HG03571 (cell line): ENCODE results near the gene TERC.

ENCODE experiments used
- ATAC-seq: cut with Tn5 transposase; IDR thresholded peaks from one replicate; pipeline ENCODE4 v1.9.1; 2021; ENCODE audit not compliant: unreplicated experiment

TERC gene

DNA sequence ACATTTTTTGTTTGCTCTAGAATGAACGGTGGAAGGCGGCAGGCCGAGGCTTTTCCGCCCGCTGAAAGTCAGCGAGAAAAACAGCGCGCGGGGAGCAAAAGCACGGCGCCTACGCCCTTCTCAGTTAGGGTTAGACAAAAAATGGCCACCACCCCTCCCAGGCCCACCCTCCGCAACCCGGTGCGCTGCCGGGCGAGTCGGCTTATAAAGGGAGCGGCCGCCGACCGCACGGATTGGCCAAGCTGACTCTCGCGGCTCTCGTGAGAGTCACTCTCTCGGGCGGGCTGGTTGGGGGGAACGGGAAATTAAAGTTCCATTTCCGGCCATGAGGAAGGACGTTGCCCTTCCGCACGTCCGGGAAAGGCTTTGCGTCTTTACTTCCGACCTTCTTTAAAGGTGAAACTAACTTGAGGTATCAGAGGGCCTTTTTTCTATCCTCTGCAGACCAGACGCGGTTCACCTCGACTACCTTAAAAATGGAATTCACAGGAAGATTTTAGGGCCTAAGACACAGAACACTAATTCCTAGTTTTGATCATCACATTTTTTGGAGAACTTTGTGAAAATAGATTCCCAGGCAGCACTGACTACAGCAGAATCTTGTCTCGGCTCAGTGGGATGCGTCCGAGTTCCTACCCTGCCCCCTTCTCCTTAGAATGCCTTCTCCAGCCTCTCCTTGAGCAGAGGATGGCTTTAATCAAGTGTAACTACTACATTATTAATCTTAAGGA is at the start of gene TERC:
TERC (minus strand) TSS at position 179 of the 731 bp plus-strand sequence.
- ATAC-seq, result peak; percentile 80

DNA sequence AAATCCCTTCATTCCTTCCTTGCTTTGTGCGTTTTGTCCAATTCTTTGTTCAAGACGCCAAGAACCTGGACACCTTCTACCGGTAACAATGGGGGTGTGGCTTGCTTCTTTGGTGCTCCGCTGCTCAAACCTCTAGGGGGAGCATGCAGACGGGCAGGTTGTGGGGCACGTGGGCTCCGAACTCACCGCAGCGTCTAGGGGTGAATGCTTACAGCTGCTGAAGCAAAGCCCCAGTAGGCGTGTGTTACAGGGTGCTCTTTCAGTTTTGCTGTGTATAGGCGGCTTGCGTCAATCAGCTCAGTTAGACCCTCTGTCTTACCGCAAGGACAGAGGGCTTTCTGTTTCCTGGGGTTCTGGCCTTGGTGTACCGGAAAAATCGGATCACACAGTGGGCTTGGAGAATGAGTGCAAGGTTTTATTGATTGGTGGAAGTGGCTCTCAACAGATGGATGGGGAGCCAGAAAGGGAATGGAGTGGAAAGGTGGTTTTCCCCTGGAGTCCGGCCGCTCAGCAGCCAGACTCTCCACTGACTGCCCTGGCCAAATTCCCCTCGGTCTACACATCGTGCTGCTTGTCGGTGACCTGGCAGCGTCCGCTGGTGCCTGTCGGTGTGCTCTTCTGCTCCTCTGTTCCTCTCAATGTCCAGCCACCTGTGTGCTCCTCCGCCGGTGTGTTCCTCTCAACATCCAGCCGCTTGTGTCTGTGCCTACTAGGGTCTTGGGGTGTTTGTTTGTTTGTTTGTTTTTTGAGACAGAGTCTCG is 49.1 kb upstream of the TERC start:
- peak; percentile 72 for ATAC-seq

GRCh38 chr3:169813278-169813677 is 48.4 kb upstream of the TERC start:
- ATAC-seq, result no peak

- ATAC-seq, result peak; percentile 60
Measured at GRCh38 chr3:169812332-169813235, 47.7 kb upstream of the TERC start, which contains the start of the genes LRRC34 and LRRIQ4. Gene LRRC34 (minus strand): TSS chr3:169812904. CDS start chr3:169812548, 356 bp downstream. Gene LRRIQ4 (plus strand): TSS chr3:169812870. CDS start chr3:169821922, 9,052 bp downstream.

- peak; percentile 3 for ATAC-seq
Measured at GRCh38 chr3:169811631-169812331, 46.9 kb upstream of the TERC start.

DNA sequence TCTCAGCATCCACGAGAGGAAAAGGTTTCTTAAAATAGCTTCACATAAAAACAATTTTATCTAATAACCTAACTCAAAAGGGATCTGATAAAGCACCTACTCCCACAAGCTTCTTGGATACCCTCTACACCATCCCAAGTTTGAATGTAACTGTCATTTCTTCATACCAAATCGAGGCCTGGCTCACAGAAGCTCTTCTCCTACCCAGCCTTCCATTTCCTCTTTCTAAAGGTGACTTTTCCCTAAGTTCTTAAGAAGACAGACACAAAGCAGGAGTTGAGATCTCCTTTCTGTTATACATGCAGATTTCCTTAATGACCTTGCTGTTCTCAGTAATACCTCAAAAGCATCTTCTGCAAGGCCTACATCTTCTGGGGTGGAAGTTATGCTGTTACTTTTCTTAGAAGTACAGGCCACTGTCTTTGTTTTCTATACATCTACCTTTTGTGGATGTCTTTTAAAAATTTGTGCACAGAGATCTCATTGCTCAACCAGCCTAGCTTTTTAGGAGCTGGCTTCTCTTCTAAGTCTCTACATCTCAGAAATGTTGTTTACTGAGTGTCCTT is 44.5 kb upstream of the TERC start:
- no peak for ATAC-seq

GRCh38 chr3:169804681-169805080 is 39.8 kb upstream of the TERC start:
- no peak for ATAC-seq

DNA sequence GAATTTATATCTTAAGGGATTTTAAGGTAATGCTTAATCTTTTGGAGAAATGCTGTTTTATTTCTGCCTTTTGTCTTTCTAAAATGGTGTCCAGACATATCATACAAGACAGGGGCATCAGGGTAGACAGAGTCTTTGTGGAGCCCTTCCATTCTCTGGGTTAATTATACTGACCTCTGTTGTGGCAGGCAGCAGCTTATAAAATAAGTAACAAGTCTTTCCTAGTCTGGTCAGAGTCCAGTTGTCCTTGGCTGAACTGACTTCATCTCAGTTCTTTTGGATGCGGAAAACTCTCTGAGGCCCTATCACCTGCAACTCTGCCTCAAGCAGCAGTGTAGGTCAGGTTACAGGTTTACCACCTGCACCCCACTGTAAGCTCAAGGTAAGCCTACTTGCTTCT is 27.5 kb upstream of the TERC start:
- ATAC-seq, result no peak

GRCh38 chr3:169790687-169791429 is 26.0 kb upstream of the TERC start:
- ATAC-seq, result no peak

DNA sequence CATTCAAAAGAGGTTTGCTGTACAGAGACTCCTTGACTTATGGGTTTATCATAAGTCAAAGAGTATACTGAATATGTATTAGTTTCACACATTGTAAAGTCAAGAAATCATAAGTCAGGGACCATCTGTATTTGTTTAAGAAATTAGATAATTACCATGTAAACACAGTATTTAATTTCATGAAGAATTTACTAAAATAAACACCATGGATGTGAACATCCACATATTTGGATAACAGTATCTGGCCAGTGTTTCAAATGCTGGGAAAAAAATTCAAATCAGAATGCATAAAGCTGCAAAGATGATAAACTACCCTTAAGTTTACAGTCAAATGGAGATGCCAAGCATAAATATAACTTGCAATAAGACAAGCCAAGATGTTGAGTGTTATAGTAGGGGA is 25.4 kb upstream of the TERC start:
- ATAC-seq, result no peak

DNA sequence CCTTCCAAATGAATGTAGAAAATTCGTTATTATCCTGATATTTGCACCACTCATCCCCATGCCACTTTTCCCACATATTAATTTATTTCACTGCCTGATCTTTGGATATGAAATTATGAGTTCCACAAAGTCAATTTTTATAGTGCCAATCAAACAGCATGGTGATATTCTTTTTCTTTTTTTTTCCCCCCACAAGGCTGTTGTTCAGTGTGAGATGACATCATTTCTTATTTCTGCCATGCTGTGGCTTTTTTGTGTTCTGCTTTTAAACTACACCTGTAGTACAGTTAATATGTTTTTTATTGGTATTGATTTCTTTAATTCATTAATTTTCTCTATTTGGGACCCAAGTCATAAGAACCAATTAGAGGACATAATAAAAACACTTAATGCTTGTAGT is 22.9 kb upstream of the TERC start:
- no peak for ATAC-seq

DNA sequence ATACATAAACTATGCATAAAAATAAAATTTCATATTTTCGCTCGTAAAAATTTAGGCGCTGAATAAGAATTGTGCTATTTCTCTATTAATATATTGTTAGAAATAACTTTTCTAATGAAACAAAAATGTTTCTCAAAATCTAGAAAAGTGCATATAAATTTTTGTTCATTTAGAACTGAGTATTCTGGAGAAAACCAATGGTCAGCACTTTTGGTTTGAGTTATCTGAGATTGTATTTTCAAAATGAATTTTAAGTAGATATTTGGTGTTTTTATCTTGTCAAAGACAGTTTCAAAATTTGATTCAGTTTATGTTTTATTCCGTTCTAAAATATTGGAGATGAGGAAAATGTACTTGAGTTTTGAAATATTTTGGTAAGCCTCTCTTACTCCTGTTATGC is 22.3 kb upstream of the TERC start:
- no peak for ATAC-seq

DNA sequence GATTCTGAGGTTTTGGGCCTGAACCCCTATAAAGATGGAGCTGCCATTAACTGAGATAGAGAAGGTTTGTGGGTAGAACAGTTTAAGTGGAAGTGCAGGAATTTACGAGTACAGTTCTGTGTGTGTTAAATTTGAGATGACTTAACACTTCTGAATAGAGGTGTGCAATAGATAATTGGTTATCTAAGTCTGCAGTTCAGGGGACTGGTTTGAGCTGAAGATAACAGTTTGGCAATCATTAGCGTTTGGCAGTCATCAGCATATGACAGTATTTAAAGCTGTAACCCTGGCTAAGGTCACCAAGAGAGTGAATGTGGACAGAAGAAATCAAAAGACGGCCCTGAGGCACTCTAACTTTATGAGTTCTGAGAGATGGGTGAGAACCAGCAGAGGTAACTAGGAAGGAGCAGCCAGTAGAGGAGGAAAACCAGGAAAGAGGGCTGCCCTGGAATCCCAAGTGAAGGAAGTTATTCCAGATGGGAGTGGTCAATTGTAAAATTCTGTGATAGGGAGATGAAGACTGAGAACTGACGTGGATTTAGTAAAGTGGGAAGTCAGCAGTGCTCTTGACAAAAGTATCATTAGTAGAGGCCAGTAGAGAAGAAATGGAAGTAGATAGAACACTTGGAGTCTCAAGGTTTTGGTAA is 16.5 kb upstream of the TERC start:
- no peak for ATAC-seq

GRCh38 chr3:169780742-169781141 is 15.9 kb upstream of the TERC start:
- ATAC-seq, result no peak

DNA sequence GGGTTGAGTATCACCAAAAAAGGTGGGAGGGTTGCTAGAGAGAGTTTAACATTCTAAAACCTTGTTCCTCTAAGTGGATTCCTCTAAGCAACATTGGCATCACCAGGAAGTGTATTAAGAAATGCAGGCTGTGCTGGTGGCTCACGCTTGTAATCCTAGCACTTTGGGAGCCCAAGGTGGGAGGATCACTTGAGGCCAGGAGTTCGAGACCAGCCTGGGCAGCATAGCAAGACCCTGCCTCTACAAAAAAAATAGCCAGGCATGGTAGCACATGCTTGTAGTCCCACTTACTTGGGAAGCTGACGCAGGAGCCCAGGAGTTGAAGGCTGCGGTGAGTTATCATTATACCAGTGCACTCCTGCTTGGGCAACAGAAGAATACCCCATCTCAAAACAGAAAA is 13.0 kb upstream of the TERC start:
- ATAC-seq, result no peak

- no peak for ATAC-seq
Measured at GRCh38 chr3:169774186-169774585, 9.3 kb upstream of the TERC start.

- peak; percentile 84 for ATAC-seq
Measured at GRCh38 chr3:169772897-169773816, 8.3 kb upstream of the TERC start, which contains the start of gene MYNN. Gene MYNN (plus strand): TSS chr3:169773396. CDS start chr3:169774296, 900 bp downstream.
